ENCODE results near the gene RPGR. TPM values are rescaled to one million over a fixed set of nuclear protein-coding genes. Genes with fewer than 3 reads are reported as not detected.
A peak's percentile ranks its signal among the peaks of the same experiment; 100 is the strongest.

RPGR gene
- total RNA-seq, 1 donor from 2014 or later: 8.6 TPM

GRCh38 chrX:38342853-38343778 lies 15.8 kb upstream of the RPGR start:
- DNase-seq: no peak
- no peaks in the 10 kb centered on the region for H3K4me1 Mint-ChIP-seq
- intact Hi-C loops (cut with micrococcal nuclease): no loop called here
- no peak overlapping the region for H3K27ac Mint-ChIP-seq
- no peaks in the 10 kb centered on the region for H3K36me3 Mint-ChIP-seq (ENCODE audit: low read depth)
- H3K4me3 Mint-ChIP-seq: no peak overlapping the region
- H3K27me3 Mint-ChIP-seq: peaks cover 5% of the 10 kb centered on the region
- no peaks in the 10 kb centered on the region for H3K9me3 Mint-ChIP-seq

- Mint-ChIP-seq H3K4me3 (no peak overlapping the region), H3K36me3 (ENCODE audit: low read depth) (no peaks in the 10 kb centered on the region), H3K27me3 (peaks cover 7% of the 10 kb centered on the region), H3K4me1 (no peaks in the 10 kb centered on the region), H3K9me3 (no peaks in the 10 kb centered on the region), H3K27ac (no peak overlapping the region)
- no peak for DNase-seq
- intact Hi-C loops (cut with micrococcal nuclease): no loop called here
Measured at GRCh38 chrX:38341442-38341841, 14.1 kb upstream of the RPGR start.

- H3K4me3 Mint-ChIP-seq: no peak overlapping the region
- H3K4me1 Mint-ChIP-seq: no peaks in the 10 kb centered on the region
- peaks cover 7% of the 10 kb centered on the region for H3K27me3 Mint-ChIP-seq
- H3K9me3 Mint-ChIP-seq: no peaks in the 10 kb centered on the region
- H3K27ac Mint-ChIP-seq: no peak overlapping the region
- no peaks in the 10 kb centered on the region for H3K36me3 Mint-ChIP-seq (ENCODE audit: low read depth)
- intact Hi-C loops (cut with micrococcal nuclease): no loop called here
- no peak for DNase-seq
Measured at GRCh38 chrX:38336538-38337240, 9.4 kb upstream of the RPGR start.

GRCh38 chrX:38335382-38335781 lies 8.1 kb upstream of the RPGR start:
- Mint-ChIP-seq H3K4me3 (no peak overlapping the region), H3K4me1 (no peaks in the 10 kb centered on the region)
- intact Hi-C loops (cut with micrococcal nuclease): no loop called here

GRCh38 chrX:38332505-38332904 lies 5.2 kb upstream of the RPGR start:
- Mint-ChIP-seq H3K27ac (no peak overlapping the region), H3K27me3 (peaks cover 4% of the 10 kb centered on the region), H3K9me3 (no peaks in the 10 kb centered on the region), H3K4me3 (no peak overlapping the region), H3K36me3 (ENCODE audit: low read depth) (no peaks in the 10 kb centered on the region), H3K4me1 (peaks cover 6% of the 10 kb centered on the region)
- intact Hi-C loops (cut with micrococcal nuclease): no loop called here
- DNase-seq: no peak

More at GRCh38 chrX:38335382-38335781, 8.1 kb upstream of the RPGR start:
- Mint-ChIP-seq H3K27ac (no peak overlapping the region), H3K36me3 (ENCODE audit: low read depth) (no peaks in the 10 kb centered on the region), H3K27me3 (peaks cover 7% of the 10 kb centered on the region), H3K9me3 (no peaks in the 10 kb centered on the region)
- no peak for DNase-seq

GRCh38 chrX:38327775-38328081 lies 419 bp upstream of the RPGR start:
- Mint-ChIP-seq H3K27me3 (no peaks in the 10 kb centered on the region), H3K4me1 (peaks cover 14% of the 10 kb centered on the region), H3K36me3 (ENCODE audit: low read depth) (no peaks in the 10 kb centered on the region), H3K4me3 (peak overlapping the region; percentile 90), H3K27ac (peak overlapping the region; percentile 97), H3K9me3 (no peaks in the 10 kb centered on the region)
- intact Hi-C loops (cut with micrococcal nuclease): loop anchor here (1.0 to 2.0 kb wide), 2 partner anchors 67 to 401 kb away; no protein-coding TSS in a partner anchor
- DNase-seq: no peak

GRCh38 chrX:38326086-38326485 lies 1.2 kb downstream of the RPGR start:
- Mint-ChIP-seq H3K9me3 (no peaks in the 10 kb centered on the region), H3K36me3 (ENCODE audit: low read depth) (no peaks in the 10 kb centered on the region), H3K27ac (no peak overlapping the region), H3K4me3 (peak overlapping the region; percentile 90), H3K4me1 (peaks cover 14% of the 10 kb centered on the region), H3K27me3 (no peaks in the 10 kb centered on the region)
- no peak for DNase-seq
- intact Hi-C loops (cut with micrococcal nuclease): loop anchor here (2.0 kb wide), 1 partner anchor 399 kb away; no protein-coding TSS in a partner anchor

GRCh38 chrX:38320819-38321218 lies 6.5 kb downstream of the RPGR start:
- Mint-ChIP-seq H3K27ac (no peak overlapping the region), H3K4me1 (peaks cover 4% of the 10 kb centered on the region), H3K4me3 (no peak overlapping the region), H3K9me3 (no peaks in the 10 kb centered on the region), H3K27me3 (no peaks in the 10 kb centered on the region), H3K36me3 (ENCODE audit: low read depth) (no peaks in the 10 kb centered on the region)
- intact Hi-C loops (cut with micrococcal nuclease): no loop called here
- DNase-seq: no peak

- DNase-seq: no peak
- H3K27ac Mint-ChIP-seq: no peak overlapping the region
- H3K4me3 Mint-ChIP-seq: no peak overlapping the region
- H3K9me3 Mint-ChIP-seq: no peaks in the 10 kb centered on the region
- H3K4me1 Mint-ChIP-seq: no peaks in the 10 kb centered on the region
- intact Hi-C loops (cut with micrococcal nuclease): no loop called here
- peaks cover 3% of the 10 kb centered on the region for H3K36me3 Mint-ChIP-seq (ENCODE audit: low read depth)
- H3K27me3 Mint-ChIP-seq: no peaks in the 10 kb centered on the region
Measured at GRCh38 chrX:38318606-38319005, 8.7 kb downstream of the RPGR start.

GRCh38 chrX:38318196-38318595 lies 9.1 kb downstream of the RPGR start:
- H3K27ac Mint-ChIP-seq: no peak overlapping the region
- intact Hi-C loops (cut with micrococcal nuclease): no loop called here

GRCh38 chrX:38315186-38315585 lies 12.1 kb downstream of the RPGR start:
- H3K27me3 Mint-ChIP-seq: no peaks in the 10 kb centered on the region
- intact Hi-C loops (cut with micrococcal nuclease): no loop called here

More at GRCh38 chrX:38318196-38318595, 9.1 kb downstream of the RPGR start:
- Mint-ChIP-seq H3K4me3 (no peak overlapping the region), H3K9me3 (no peaks in the 10 kb centered on the region), H3K36me3 (ENCODE audit: low read depth) (peaks cover 3% of the 10 kb centered on the region), H3K4me1 (no peaks in the 10 kb centered on the region), H3K27me3 (no peaks in the 10 kb centered on the region)
- DNase-seq: no peak

GRCh38 chrX:38313190-38313589 lies 14.1 kb downstream of the RPGR start:
- Mint-ChIP-seq H3K27me3 (no peaks in the 10 kb centered on the region), H3K9me3 (no peaks in the 10 kb centered on the region), H3K36me3 (ENCODE audit: low read depth) (peaks cover 3% of the 10 kb centered on the region), H3K27ac (no peak overlapping the region), H3K4me1 (no peaks in the 10 kb centered on the region), H3K4me3 (no peak overlapping the region)
- peak; percentile 3 for DNase-seq
- intact Hi-C loops (cut with micrococcal nuclease): no loop called here

More at GRCh38 chrX:38315186-38315585, 12.1 kb downstream of the RPGR start:
- Mint-ChIP-seq H3K4me1 (no peaks in the 10 kb centered on the region), H3K4me3 (no peak overlapping the region), H3K27ac (no peak overlapping the region), H3K36me3 (ENCODE audit: low read depth) (peaks cover 3% of the 10 kb centered on the region), H3K9me3 (no peaks in the 10 kb centered on the region)
- no peak for DNase-seq

- Mint-ChIP-seq H3K36me3 (ENCODE audit: low read depth) (peaks cover 3% of the 10 kb centered on the region), H3K9me3 (no peaks in the 10 kb centered on the region)
Measured at GRCh38 chrX:38312436-38312835, 14.9 kb downstream of the RPGR start.

GRCh38 chrX:38311743-38312142 lies 15.6 kb downstream of the RPGR start:
- H3K36me3 Mint-ChIP-seq (ENCODE audit: low read depth): peaks cover 3% of the 10 kb centered on the region

More at GRCh38 chrX:38312436-38312835, 14.9 kb downstream of the RPGR start:
- no peaks in the 10 kb centered on the region for H3K4me1 Mint-ChIP-seq
- H3K27ac Mint-ChIP-seq: no peak overlapping the region
- no peak overlapping the region for H3K4me3 Mint-ChIP-seq
- H3K27me3 Mint-ChIP-seq: no peaks in the 10 kb centered on the region
- no peak for DNase-seq
- intact Hi-C loops (cut with micrococcal nuclease): no loop called here

More at GRCh38 chrX:38311743-38312142, 15.6 kb downstream of the RPGR start:
- H3K27ac Mint-ChIP-seq: no peak overlapping the region
- intact Hi-C loops (cut with micrococcal nuclease): no loop called here
- no peaks in the 10 kb centered on the region for H3K27me3 Mint-ChIP-seq
- H3K4me3 Mint-ChIP-seq: no peak overlapping the region
- DNase-seq: no peak
- H3K9me3 Mint-ChIP-seq: no peaks in the 10 kb centered on the region
- no peaks in the 10 kb centered on the region for H3K4me1 Mint-ChIP-seq
